ENCODE results near the gene LMBR1L.

- TF ChIP-seq, protein P1, sequence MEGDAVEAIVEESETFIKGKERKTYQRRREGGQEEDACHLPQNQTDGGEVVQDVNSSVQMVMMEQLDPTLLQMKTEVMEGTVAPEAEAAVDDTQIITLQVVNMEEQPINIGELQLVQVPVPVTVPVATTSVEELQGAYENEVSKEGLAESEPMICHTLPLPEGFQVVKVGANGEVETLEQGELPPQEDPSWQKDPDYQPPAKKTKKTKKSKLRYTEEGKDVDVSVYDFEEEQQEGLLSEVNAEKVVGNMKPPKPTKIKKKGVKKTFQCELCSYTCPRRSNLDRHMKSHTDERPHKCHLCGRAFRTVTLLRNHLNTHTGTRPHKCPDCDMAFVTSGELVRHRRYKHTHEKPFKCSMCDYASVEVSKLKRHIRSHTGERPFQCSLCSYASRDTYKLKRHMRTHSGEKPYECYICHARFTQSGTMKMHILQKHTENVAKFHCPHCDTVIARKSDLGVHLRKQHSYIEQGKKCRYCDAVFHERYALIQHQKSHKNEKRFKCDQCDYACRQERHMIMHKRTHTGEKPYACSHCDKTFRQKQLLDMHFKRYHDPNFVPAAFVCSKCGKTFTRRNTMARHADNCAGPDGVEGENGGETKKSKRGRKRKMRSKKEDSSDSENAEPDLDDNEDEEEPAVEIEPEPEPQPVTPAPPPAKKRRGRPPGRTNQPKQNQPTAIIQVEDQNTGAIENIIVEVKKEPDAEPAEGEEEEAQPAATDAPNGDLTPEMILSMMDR (IDR thresholded peaks at IDR 0.05) = no peak
- TF ChIP-seq POLR2AphosphoS5 (IDR thresholded peaks at IDR 0.05) = no peak
These were observed 22.9 kb upstream of the LMBR1L start for GRCh38 chr12:49133590-49133989.

Measured in upper lobe of left lung (tissue), 4 donors.